Vagina (tissue), 2 donors: ENCODE measurements around the gene GRIK4.

Experiments used
- CTCF ChIP-seq, 3 experiments: fragments of 450-650 bp in 2 of 3; fragments of 200-600 bp in 1 of 3; sonication (generic) in 1 of 3; IDR thresholded peaks; one replicate each; pipeline ENCODE4 v1.5.1; 2017 to 2019; ENCODE audit warnings: antibody characterized with exemption in 3 of 3, mild to moderate bottlenecking in 2 of 3, moderate library complexity in 2 of 3
- POLR2AphosphoS5 ChIP-seq, 2 donors: sonication (generic); formaldehyde crosslinking; IDR thresholded peaks; one replicate each; pipeline ENCODE4 v1.9.0; 2017; ENCODE audit warnings: antibody characterized with exemption in 2 of 2, mild to moderate bottlenecking in 2 of 2, low read depth in 1 of 2; ENCODE audit not compliant: insufficient read depth in 1 of 2

DNA sequence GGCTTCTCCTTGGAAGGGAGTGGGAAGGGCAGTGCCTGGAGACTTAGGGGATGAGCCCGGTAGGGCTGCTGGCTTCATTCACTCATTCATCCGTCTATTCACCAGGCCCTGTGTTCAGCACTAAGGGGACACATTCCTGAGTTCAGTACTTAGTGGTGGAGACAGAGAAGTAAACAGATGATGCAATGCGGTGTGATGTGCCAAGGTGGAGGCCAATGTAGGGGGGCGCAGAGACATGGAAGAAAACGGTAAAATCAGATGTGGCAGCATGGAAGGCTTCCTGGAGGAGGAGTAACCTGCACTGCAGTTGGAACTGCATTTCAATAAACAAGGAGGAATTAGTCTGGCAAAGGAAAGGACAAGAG lies 21.3 kb downstream of the GRIK4 start:
- no peak for TF ChIP-seq CTCF (IDR thresholded peaks at IDR 0.05)
- TF ChIP-seq POLR2AphosphoS5 (IDR thresholded peaks at IDR 0.05; ENCODE audit: insufficient read depth in 1 of 2, low read depth in 1 of 2): no peak
